NCI-H2107 treated with DMSO at 0.1 percent for 48 hours (cell line): ENCODE measurements around the gene EDC4.

Experiments used
- DNase-seq: peaks from one replicate; lab custom pipeline; 2025; ENCODE audit not compliant: unreplicated experiment; lab: John Stamatoyannopoulos, UW

Gene EDC4

GRCh38 chr16:67930678-67931211 is 57.9 kb downstream of the EDC4 start:
- DNase-seq, result no peak
